Gastroesophageal sphincter (tissue), 4 donors: ENCODE results near the gene USP43. TPM values are rescaled to one million over a fixed set of nuclear protein-coding genes. Genes with fewer than 3 reads are reported as not detected.

ENCODE experiments used
- ATAC-seq: fragments of 150-250 bp; one replicate; pipeline ENCODE4 v1.9.1; 2016; ENCODE audit warnings: mild to moderate bottlenecking, moderate library complexity
- H3K27ac ChIP-seq, 4 donors: fragments of 200-600 bp; sonication (generic) in 3 of 4; 1 replicate in 3 of 4; 2 replicates in 1 of 4; pipeline ENCODE4 v1.5.1; 2016 to 2019
- H3K27me3 ChIP-seq: fragments of 200-600 bp; sonication (generic); one replicate; pipeline ENCODE4 v1.5.1; 2019
- H3K36me3 ChIP-seq, 2 donors: fragments of 200-600 bp; sonication (generic); one replicate each; pipeline ENCODE4 v1.5.1; 2019; ENCODE audit warnings: control low read depth in 1 of 2
- H3K4me1 ChIP-seq, 3 donors: fragments of 200-600 bp; sonication (generic); 1 replicate in 2 of 3; 2 replicates in 1 of 3; pipeline ENCODE4 v1.5.1; 2016 to 2019; ENCODE audit warnings: control low read depth in 2 of 3
- H3K4me3 ChIP-seq, 2 donors: fragments of 200-600 bp; sonication (generic); one replicate each; pipeline ENCODE4 v1.5.1; 2019; ENCODE audit warnings: mild to moderate bottlenecking in 1 of 2, moderate library complexity in 1 of 2
- H3K9me3 ChIP-seq, 3 donors: fragments of 200-600 bp; sonication (generic); one replicate each; pipeline ENCODE4 v1.5.1; 2017 to 2019; ENCODE audit warnings: control low read depth in 2 of 3
- EP300 ChIP-seq: sonication (generic); formaldehyde crosslinking; IDR thresholded peaks from one replicate; pipeline ENCODE4 v1.6.1; 2017; ENCODE audit warnings: antibody characterized with exemption, mild to moderate bottlenecking
- POLR2A ChIP-seq, 2 donors: fragments of 450-650 bp; IDR thresholded peaks; one replicate each; pipeline ENCODE4 v1.6.1; 2017; ENCODE audit warnings: antibody characterized with exemption in 2 of 2, mild to moderate bottlenecking in 2 of 2, moderate library complexity in 1 of 2
- POLR2AphosphoS5 ChIP-seq: sonication (generic); formaldehyde crosslinking; IDR thresholded peaks from one replicate; pipeline ENCODE4 v1.6.1; 2017; ENCODE audit warnings: antibody characterized with exemption
- WGBS, 2 donors: methylation state at CpG; one replicate each; pipeline ENCODE4 v1.1.5; 2018; ENCODE audit warnings: low coverage in 1 of 2; 5-methylcytosine and 5-hydroxymethylcytosine counted together
- total RNA-seq, 4 donors: library from RNA; depleted of rRNA; stranded (reverse); fragments of >200 nt; gene quantifications; one replicate each; pipeline ENCODE4 v1.1.0, GENCODE V29; 2016
- TF ChIP-seq, protein P1 (sequence below), 4 experiments: fragments of 200-600 bp in 2 of 4; fragments of 450-650 bp in 2 of 4; sonication (generic) in 1 of 4; IDR thresholded peaks; one replicate each; pipeline ENCODE4 v1.5.1; 2017 to 2019; ENCODE audit warnings: antibody characterized with exemption in 4 of 4, mild to moderate bottlenecking in 2 of 4, moderate library complexity in 2 of 4

USP43 gene
- total RNA-seq, 4 donors from 2014 or later, result 0.17 to 0.27 TPM; not detected in 2

DNA sequence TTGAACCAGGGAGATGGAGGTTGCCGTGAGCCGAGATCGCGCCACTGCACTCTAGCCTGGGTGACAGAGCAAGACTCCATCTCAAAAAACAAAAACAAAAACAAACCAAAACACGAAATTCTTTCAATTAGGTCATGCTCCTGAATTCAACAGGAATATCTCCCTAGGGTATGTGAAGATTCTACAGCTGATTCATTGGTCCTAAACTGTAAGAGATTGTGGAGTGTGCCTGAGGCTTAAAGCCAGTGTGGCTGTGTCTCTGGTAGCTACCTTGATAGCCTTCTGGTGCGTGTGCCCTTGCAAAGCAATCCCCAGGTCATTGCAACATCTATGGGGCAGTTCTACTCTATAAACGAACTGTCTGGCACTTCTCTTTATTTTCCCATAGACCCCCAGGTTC, 48.4 kb downstream of the USP43 start:
- Histone ChIP-seq H3K36me3 (no peaks in the 10 kb centered on the region), H3K4me3 (no peak overlapping the region), H3K4me1 (no peaks in the 10 kb centered on the region), H3K9me3 (no peaks in the 10 kb centered on the region), H3K27ac (no peak overlapping the region), H3K27me3 (no peaks in the 10 kb centered on the region)
- no peak for ATAC-seq
- TF ChIP-seq POLR2AphosphoS5 (no peak), POLR2A (IDR thresholded peaks at IDR 0.05) (no peak), EP300 (no peak)
- TF ChIP-seq, protein P1, sequence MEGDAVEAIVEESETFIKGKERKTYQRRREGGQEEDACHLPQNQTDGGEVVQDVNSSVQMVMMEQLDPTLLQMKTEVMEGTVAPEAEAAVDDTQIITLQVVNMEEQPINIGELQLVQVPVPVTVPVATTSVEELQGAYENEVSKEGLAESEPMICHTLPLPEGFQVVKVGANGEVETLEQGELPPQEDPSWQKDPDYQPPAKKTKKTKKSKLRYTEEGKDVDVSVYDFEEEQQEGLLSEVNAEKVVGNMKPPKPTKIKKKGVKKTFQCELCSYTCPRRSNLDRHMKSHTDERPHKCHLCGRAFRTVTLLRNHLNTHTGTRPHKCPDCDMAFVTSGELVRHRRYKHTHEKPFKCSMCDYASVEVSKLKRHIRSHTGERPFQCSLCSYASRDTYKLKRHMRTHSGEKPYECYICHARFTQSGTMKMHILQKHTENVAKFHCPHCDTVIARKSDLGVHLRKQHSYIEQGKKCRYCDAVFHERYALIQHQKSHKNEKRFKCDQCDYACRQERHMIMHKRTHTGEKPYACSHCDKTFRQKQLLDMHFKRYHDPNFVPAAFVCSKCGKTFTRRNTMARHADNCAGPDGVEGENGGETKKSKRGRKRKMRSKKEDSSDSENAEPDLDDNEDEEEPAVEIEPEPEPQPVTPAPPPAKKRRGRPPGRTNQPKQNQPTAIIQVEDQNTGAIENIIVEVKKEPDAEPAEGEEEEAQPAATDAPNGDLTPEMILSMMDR (IDR thresholded peaks at IDR 0.05), result no peak
- 78 to 79% methylated on average over 7 of the region's 7 CpGs for WGBS, 2 donors

DNA sequence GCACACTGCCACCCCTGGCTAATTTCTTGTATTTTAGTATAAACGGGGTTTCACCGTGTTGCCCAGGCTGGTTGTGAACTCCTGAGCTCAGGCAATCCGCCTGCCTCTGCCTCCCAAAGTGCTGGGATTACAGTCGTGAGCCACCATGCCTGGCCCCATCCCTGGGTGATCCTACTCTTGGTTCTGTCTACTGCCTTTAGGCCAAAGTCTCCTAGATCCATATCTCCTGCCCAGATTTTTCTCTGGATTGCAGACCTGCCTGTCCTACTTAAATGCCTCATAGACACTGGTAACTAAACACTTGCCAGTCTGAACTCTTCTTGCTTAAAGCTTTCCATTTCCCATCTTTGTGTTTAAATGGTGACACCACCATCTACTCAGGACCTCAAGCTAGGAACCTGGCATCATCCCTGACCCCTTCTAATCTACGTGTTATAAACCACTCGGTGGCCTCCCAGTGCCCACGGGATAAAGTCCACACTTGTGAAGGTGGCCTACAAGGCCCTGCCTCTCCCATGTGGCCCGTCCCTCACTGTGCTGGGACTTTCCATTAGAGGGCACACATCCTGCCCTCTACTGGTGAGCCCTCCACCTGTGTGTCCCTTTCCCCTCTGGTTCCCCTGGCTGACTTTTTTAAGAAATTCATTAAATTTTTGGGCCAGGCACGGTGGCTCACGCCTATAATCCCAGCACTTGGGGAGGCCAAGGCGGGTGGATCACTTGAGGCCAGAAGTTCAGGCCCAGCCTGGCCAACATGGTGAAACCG, 51.1 kb downstream of the USP43 start:
- Histone ChIP-seq H3K9me3 (no peaks in the 10 kb centered on the region), H3K27ac (no peak overlapping the region), H3K36me3 (no peaks in the 10 kb centered on the region), H3K4me1 (no peaks in the 10 kb centered on the region), H3K27me3 (peaks cover 2% of the 10 kb centered on the region), H3K4me3 (no peak overlapping the region)
- no peak for TF ChIP-seq EP300
- TF ChIP-seq POLR2AphosphoS5, result no peak
- TF ChIP-seq POLR2A (IDR thresholded peaks at IDR 0.05), result no peak
- TF ChIP-seq, protein P1 (IDR thresholded peaks at IDR 0.05), result no peak
- no peak for ATAC-seq
- 80 to 94% methylated on average over 3 to 5 of the region's 12 CpGs for WGBS, 2 donors

DNA sequence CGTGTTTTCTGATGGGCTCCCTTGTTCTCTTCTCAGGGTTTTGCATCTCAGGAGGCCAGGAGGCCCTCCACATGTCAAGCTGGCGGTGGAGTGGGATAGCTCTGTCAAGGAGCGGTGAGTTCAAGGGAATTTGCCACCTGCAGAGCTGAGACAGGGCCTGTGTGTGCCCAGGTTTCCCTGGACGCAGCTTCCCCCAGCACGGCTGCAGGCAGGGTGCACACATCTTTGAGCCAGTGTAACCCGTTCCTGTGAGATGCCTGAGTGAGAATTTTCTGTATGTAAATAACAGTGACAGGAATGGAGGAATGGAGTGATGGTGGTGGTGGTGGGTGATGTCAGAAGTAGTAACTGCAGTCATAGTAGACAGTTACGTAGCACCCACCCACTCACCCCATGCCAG, 54.8 kb downstream of the USP43 start:
- Histone ChIP-seq H3K27ac (no peak overlapping the region), H3K4me1 (no peaks in the 10 kb centered on the region), H3K27me3 (peaks cover 4% of the 10 kb centered on the region), H3K4me3 (no peak overlapping the region), H3K9me3 (no peaks in the 10 kb centered on the region), H3K36me3 (no peaks in the 10 kb centered on the region)
- no peak for ATAC-seq
- 65 to 67% methylated on average over 1 to 4 of the region's 7 CpGs for WGBS, 2 donors
- no peak for TF ChIP-seq EP300
- no peak for TF ChIP-seq POLR2AphosphoS5
- TF ChIP-seq POLR2A (IDR thresholded peaks at IDR 0.05), result no peak
- TF ChIP-seq, protein P1 (IDR thresholded peaks at IDR 0.05), result no peak

DNA sequence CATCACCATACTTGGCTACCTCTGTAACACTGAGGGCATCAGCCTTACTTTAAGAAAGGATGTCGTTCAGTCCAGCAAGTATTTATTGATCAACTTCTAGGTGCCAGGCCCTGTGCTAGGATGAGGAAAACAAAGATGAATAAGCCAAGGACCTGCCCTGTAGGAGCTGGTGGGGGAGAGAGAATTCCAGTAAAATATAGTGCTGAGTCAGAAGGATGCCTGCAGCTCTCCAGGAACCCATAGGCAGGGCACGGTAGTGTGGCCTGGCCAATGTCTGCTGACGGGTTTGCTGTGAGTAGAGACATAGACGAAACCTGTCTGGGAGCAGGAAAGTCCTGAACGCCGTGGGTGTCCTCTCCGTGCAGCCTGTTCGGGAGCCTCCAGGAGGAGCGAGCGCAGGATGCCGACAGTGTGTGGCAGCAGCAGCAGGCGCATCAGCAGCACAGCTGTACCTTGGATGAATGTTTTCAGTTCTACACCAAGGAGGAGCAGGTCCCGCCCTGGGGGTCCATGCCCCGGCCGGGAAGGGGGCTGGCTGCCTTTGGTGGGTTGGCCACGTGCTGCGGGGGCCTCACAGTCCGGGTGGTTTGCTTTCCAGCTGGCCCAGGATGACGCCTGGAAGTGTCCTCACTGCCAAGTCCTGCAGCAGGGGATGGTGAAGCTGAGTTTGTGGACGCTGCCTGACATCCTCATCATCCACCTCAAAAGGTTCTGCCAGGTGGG, 55.6 kb downstream of the USP43 start:
- WGBS, 2 donors, result 49% methylated on average over 4 of the region's 20 CpGs; no CpG with 5 or more reads in 1 of the 2 donors
- Histone ChIP-seq H3K36me3 (no peaks in the 10 kb centered on the region), H3K27ac (no peak overlapping the region), H3K9me3 (no peaks in the 10 kb centered on the region), H3K4me3 (no peak overlapping the region), H3K4me1 (no peaks in the 10 kb centered on the region), H3K27me3 (peaks cover 4% of the 10 kb centered on the region)
- TF ChIP-seq POLR2A (IDR thresholded peaks at IDR 0.05) (no peak), POLR2AphosphoS5 (no peak), EP300 (no peak)
- TF ChIP-seq, protein P1 (IDR thresholded peaks at IDR 0.05), result no peak
- ATAC-seq, result no peak
